ENCODE data around the gene ACTN4.

ACTN4 gene

DNA sequence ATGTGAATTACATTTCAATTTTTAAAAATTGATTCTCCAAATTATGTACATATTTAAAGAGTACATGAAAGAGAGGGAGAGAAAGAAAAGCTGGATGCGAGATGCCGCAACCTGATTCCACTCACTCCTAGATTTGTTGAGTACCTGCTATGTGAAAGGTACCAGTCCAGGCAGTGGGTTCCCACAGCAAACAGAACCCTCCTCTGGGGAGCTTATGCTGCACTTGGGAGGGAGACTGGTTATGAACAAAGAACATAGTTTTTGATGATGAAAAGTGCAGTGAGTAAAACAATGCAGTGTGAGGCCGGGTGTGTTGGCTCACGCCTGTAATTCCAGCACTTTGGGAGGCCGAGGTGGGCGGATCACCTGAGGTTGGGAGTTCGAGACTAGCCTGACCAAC lies 43.4 kb downstream of the ACTN4 start:
- TF ChIP-seq POLR2A (IDR thresholded peaks at IDR 0.05; ENCODE audit: extremely low read depth, insufficient read length) (no peak), MYC (IDR thresholded peaks at IDR 0.05; ENCODE audit: low read depth, low read length) (no peak)
- TF ChIP-seq, protein P1, sequence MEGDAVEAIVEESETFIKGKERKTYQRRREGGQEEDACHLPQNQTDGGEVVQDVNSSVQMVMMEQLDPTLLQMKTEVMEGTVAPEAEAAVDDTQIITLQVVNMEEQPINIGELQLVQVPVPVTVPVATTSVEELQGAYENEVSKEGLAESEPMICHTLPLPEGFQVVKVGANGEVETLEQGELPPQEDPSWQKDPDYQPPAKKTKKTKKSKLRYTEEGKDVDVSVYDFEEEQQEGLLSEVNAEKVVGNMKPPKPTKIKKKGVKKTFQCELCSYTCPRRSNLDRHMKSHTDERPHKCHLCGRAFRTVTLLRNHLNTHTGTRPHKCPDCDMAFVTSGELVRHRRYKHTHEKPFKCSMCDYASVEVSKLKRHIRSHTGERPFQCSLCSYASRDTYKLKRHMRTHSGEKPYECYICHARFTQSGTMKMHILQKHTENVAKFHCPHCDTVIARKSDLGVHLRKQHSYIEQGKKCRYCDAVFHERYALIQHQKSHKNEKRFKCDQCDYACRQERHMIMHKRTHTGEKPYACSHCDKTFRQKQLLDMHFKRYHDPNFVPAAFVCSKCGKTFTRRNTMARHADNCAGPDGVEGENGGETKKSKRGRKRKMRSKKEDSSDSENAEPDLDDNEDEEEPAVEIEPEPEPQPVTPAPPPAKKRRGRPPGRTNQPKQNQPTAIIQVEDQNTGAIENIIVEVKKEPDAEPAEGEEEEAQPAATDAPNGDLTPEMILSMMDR (IDR thresholded peaks at IDR 0.05; ENCODE audit: low read depth, low read length) = no peak
- TF ChIP-seq, protein P2, sequence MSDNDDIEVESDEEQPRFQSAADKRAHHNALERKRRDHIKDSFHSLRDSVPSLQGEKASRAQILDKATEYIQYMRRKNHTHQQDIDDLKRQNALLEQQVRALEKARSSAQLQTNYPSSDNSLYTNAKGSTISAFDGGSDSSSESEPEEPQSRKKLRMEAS (IDR thresholded peaks at IDR 0.05; ENCODE audit: low read depth, low read length) = no peak
- H3K4me3 ChIP-seq (ENCODE audit: low read depth, low read length) = no peak overlapping the region
- no peak for DNase-seq (ENCODE audit: low read depth)

DNA sequence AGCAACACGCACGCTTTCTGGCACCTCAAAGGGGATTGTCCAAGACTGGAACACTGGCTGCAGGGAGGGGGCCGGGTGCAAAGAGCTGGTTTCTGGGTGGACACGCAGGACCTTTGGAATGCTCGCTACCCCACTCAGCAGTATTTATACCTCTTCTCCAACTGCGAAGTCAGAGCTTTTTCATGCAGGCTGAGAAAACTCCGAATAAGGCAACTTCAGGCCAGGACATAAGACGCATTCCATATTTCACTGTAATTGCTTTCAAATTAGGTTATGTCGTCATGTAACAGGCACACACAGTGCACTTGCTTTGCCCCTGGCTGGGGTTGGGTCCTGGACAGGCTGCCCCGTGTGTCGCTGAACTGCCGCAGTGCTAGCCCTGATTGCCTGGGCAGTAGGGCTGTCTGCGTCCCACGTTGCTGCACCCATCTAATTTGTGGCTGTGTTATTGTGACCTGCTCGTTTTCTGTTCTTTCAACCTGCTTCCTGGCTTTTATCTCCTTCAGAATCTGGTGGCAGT lies 44.5 kb downstream of the ACTN4 start:
- TF ChIP-seq, protein P2 (IDR thresholded peaks at IDR 0.05; ENCODE audit: low read depth, low read length) = no peak
- TF ChIP-seq, protein P1 (IDR thresholded peaks at IDR 0.05; ENCODE audit: low read depth, low read length) = no peak
- no peak for TF ChIP-seq POLR2A (IDR thresholded peaks at IDR 0.05; ENCODE audit: extremely low read depth, insufficient read length)
- TF ChIP-seq MYC (IDR thresholded peaks at IDR 0.05; ENCODE audit: low read depth, low read length) = no peak
- H3K4me3 ChIP-seq (ENCODE audit: low read depth, low read length) = no peak overlapping the region
- DNase-seq (ENCODE audit: low read depth) = no peak

DNA sequence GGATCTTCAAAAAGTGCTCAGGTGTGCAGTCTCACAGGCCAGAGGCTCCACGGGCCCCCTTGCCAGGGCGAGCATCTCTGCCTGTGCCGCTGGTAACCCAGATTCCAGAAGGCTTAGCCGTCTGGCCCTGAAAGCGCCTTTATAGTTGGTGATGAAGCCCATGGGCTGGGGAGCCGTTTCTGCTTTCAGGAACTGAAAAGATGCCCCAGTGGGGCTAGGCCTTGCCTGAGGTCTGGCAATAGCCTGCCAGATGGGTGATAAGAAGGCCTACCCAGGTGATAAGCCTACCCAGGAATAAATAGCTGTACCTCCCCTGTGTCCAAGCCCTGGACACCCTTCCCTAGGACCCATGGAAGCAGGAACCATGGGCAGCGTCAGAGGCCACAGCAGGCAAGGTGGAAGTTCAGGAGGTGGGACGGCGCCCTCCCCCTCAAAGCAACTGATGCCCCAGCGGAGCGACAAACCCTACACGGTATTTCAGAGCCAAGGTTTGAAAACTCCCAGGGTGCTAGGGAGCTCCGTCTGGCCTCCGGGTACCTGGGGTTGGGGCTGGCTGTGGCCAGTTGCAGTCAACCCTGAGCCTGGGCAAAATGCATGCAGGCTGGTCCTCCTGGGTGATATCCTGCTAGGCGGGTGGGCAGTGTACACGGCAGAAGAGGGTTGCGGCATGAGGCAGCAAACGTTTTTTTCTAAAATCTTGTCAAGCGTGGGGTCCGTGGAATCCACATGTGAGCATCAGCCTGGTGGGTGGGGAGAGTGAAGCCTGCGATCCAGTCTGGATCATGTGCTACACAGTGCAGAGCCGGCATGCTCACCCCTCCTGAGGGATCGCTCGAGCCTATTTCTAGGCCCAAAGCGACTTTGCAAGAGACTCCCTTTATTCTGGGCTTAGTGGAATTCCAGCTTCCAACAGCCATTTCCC lies 45.3 kb downstream of the ACTN4 start:
- TF ChIP-seq POLR2A (IDR thresholded peaks at IDR 0.05; ENCODE audit: extremely low read depth, insufficient read length) (no peak), MYC (IDR thresholded peaks at IDR 0.05; ENCODE audit: low read depth, low read length) (no peak)
- TF ChIP-seq, protein P1 (IDR thresholded peaks at IDR 0.05; ENCODE audit: low read depth, low read length) = no peak
- TF ChIP-seq, protein P2 (IDR thresholded peaks at IDR 0.05; ENCODE audit: low read depth, low read length) = no peak
- no peak for DNase-seq (ENCODE audit: low read depth)
- H3K4me3 ChIP-seq (ENCODE audit: low read depth, low read length) = no peak overlapping the region

DNA sequence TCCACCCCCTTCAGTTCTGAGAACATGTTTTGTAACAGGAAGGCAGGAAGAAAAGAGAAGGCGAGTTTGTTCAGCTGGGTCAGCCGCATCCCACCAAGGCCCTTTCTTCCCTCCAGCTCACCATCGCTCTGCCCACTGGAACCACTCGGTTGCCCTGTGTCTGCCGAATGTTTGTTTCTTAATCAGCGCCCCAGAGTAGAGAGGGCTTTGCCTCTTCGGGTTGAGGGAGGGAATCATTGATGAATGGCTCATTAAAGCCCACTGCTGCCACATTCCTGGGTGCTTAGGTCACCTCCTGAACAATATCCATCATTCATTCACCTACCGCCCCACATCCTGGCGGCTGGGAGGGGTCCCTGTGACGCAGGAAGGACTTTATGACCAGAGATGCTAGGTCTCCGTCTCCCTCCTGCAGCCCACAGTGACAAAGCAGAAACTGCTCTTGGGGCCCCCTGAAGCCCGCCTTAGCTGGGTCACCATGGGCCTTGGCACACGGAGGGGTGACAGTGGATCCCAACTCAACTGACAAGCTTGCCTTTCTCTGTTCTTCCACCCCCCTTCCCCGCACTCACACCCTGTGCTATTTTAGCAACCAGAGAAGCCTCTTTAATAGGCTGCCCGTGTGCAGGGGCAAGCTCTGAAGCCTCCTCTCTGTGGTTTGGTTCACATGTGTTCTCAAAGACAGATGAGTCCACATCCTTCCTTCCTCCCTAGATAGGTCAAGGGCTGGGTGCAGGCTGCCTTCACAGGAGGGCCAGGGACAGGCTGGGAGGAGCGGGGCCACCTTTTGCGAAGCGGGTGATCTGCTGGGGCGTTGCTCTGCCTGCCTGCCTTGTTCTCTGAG lies 46.2 kb downstream of the ACTN4 start:
- no peak overlapping the region for H3K4me3 ChIP-seq (ENCODE audit: low read depth, low read length)
- TF ChIP-seq, protein P2 (IDR thresholded peaks at IDR 0.05; ENCODE audit: low read depth, low read length) = peak; percentile 56; the same call in 1 of the 2 replicates
- TF ChIP-seq, protein P1 (IDR thresholded peaks at IDR 0.05; ENCODE audit: low read depth, low read length) = no peak
- peak; percentile 56; the same call in 1 of the 2 replicates for TF ChIP-seq MYC (IDR thresholded peaks at IDR 0.05; ENCODE audit: low read depth, low read length)
- TF ChIP-seq POLR2A (IDR thresholded peaks at IDR 0.05; ENCODE audit: extremely low read depth, insufficient read length) = no peak
- DNase-seq (ENCODE audit: low read depth) = peak; percentile 91

DNA sequence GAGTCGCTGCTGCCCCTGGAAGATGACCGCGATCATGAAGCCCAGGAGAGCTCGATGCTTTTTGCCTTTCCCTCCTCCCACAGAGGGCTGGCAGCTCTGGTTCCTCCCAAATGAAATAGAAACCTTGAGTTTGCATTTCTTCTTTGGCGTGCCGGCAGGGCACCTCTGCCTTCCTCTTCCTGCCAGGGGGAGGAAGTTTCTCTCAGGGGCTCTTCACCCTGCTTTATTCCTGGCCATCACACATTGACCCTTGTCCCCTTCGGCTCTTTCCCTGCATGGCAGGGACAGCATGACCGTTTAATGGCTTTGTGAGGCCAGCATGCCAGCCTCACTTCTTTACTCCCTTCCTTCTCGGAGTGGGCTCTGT lies 47.9 kb downstream of the ACTN4 start:
- no peak for DNase-seq (ENCODE audit: low read depth)
- H3K4me3 ChIP-seq (ENCODE audit: low read depth, low read length) = no peak overlapping the region
- no peak for TF ChIP-seq MYC (IDR thresholded peaks at IDR 0.05; ENCODE audit: low read depth, low read length)
- TF ChIP-seq, protein P1 (IDR thresholded peaks at IDR 0.05; ENCODE audit: low read depth, low read length) = no peak
- TF ChIP-seq POLR2A (IDR thresholded peaks at IDR 0.05; ENCODE audit: extremely low read depth, insufficient read length) = no peak
- TF ChIP-seq, protein P2 (IDR thresholded peaks at IDR 0.05; ENCODE audit: low read depth, low read length) = no peak

Measured in NB4 (cell line).